Loucy (cell line): Measurements from ENCODE around the gene CCDC28A.

Experiments
- H2AFZ ChIP-seq: fragments of 200-600 bp; sonication (generic); 2 replicates; pipeline ENCODE4 v1.6.0; 2016; ENCODE audit warnings: antibody characterized with exemption, mild to moderate bottlenecking, low read length, moderate library complexity
- H3F3A ChIP-seq: fragments of 200-600 bp; 2 replicates; pipeline ENCODE4 v1.6.0; 2016; ENCODE audit warnings: antibody characterized with exemption, low read depth, mild to moderate bottlenecking
- H3K27me3 ChIP-seq: fragments of 200-600 bp; sonication (generic); 2 replicates; pipeline ENCODE4 v1.6.1; 2014; ENCODE audit warnings: low read length, mild to moderate bottlenecking; ENCODE audit not compliant: insufficient read depth, poor library complexity, severe bottlenecking
- H3K36me3 ChIP-seq: fragments of 200-600 bp; sonication (generic); 2 replicates; pipeline ENCODE4 v1.6.1; 2016; ENCODE audit warnings: low read length; ENCODE audit not compliant: insufficient read depth
- H3K4me1 ChIP-seq: fragments of 200-600 bp; sonication (generic); 2 replicates; pipeline ENCODE4 v1.5.1; 2014; ENCODE audit warnings: low read length, mild to moderate bottlenecking; ENCODE audit not compliant: insufficient read depth, poor library complexity, severe bottlenecking
- H3K4me2 ChIP-seq: fragments of 200-600 bp; sonication (generic); 2 replicates; pipeline ENCODE4 v1.6.0; 2014; ENCODE audit warnings: antibody characterized with exemption, low read length, low read depth, mild to moderate bottlenecking; ENCODE audit not compliant: poor library complexity, severe bottlenecking
- H3K4me3 ChIP-seq: fragments of 200-600 bp; sonication (generic); 2 replicates; pipeline ENCODE4 v1.5.1; 2014; ENCODE audit warnings: low read length, mild to moderate bottlenecking, mixed read lengths; ENCODE audit not compliant: poor library complexity, severe bottlenecking
- H3K79me2 ChIP-seq: fragments of 200-600 bp; sonication (generic); 2 replicates; pipeline ENCODE4 v1.6.1; 2014; ENCODE audit warnings: low read length; ENCODE audit not compliant: insufficient read depth
- H3K9ac ChIP-seq: fragments of 200-600 bp; sonication (generic); 2 replicates; pipeline ENCODE4 v1.6.0; 2014; ENCODE audit warnings: mild to moderate bottlenecking, low read depth, low read length, moderate library complexity; ENCODE audit not compliant: poor library complexity, severe bottlenecking
- H3K9me2 ChIP-seq: fragments of 200-600 bp; sonication (generic); replicated peaks from 2 replicates; pipeline ENCODE4 v1.6.1; 2016; ENCODE audit warnings: low read depth, low read length, mixed read lengths
- H3K9me3 ChIP-seq: fragments of 200-600 bp; sonication (generic); 2 replicates; pipeline ENCODE4 v1.6.1; 2014; ENCODE audit warnings: mild to moderate bottlenecking, antibody characterized with exemption, low read length, low read depth; ENCODE audit not compliant: insufficient read depth
- H4K20me1 ChIP-seq: fragments of 200-600 bp; sonication (generic); 2 replicates; pipeline ENCODE4 v1.6.0; 2014; ENCODE audit warnings: antibody characterized with exemption, low read length, mild to moderate bottlenecking; ENCODE audit not compliant: insufficient read depth, poor library complexity, severe bottlenecking
- CTCF ChIP-seq: fragments of 200-600 bp; sonication (generic); conservative IDR thresholded peaks from 2 replicates; pipeline ENCODE4 v1.5.1; 2014; ENCODE audit warnings: mild to moderate bottlenecking, antibody characterized with exemption, low read length
- EZH2phosphoT487 ChIP-seq: fragments of 200-600 bp; IDR thresholded peaks from 2 replicates; pipeline ENCODE4 v1.6.1; 2018; ENCODE audit warnings: antibody characterized with exemption, mild to moderate bottlenecking, moderate library complexity, borderline replicate concordance

CCDC28A gene

GRCh38 chr6:138803331-138803730, 29.8 kb downstream of the CCDC28A start:
- no peaks in the 10 kb centered on the region for H3K9me3 ChIP-seq
- no peaks in the 10 kb centered on the region for H3K36me3 ChIP-seq
- no peak overlapping the region for H3K9ac ChIP-seq
- no peak overlapping the region for H2AFZ ChIP-seq
- no peaks in the 10 kb centered on the region for H3K27me3 ChIP-seq
- no peak overlapping the region for H3K4me2 ChIP-seq
- no peaks in the 10 kb centered on the region for H3K4me1 ChIP-seq
- H3K79me2 ChIP-seq = no peaks in the 10 kb centered on the region
- H3K4me3 ChIP-seq = no peak overlapping the region
- H3K9me2 ChIP-seq = no peaks in the 10 kb centered on the region
- TF ChIP-seq EZH2phosphoT487 = no peak
- TF ChIP-seq CTCF = no peak
- no peaks in the 10 kb centered on the region for H3F3A ChIP-seq
- no peaks in the 10 kb centered on the region for H4K20me1 ChIP-seq

- TF ChIP-seq CTCF = no peak
- TF ChIP-seq EZH2phosphoT487 = no peak
- no peaks in the 10 kb centered on the region for H3F3A ChIP-seq
- H3K79me2 ChIP-seq = no peaks in the 10 kb centered on the region
- no peaks in the 10 kb centered on the region for H3K36me3 ChIP-seq
- H3K9me2 ChIP-seq = no peaks in the 10 kb centered on the region
- H4K20me1 ChIP-seq = no peaks in the 10 kb centered on the region
- no peak overlapping the region for H3K4me3 ChIP-seq
- no peak overlapping the region for H3K4me2 ChIP-seq
- H3K9ac ChIP-seq = no peak overlapping the region
- no peaks in the 10 kb centered on the region for H3K9me3 ChIP-seq
- H3K27me3 ChIP-seq = no peaks in the 10 kb centered on the region
- no peak overlapping the region for H2AFZ ChIP-seq
- H3K4me1 ChIP-seq = no peaks in the 10 kb centered on the region
Measured at GRCh38 chr6:138803861-138804260, 30.3 kb downstream of the CCDC28A start.

- no peak for TF ChIP-seq EZH2phosphoT487
- TF ChIP-seq CTCF = no peak
- Histone ChIP-seq H3K4me2 (no peak overlapping the region), H3K9me2 (no peaks in the 10 kb centered on the region), H3K9ac (no peak overlapping the region), H2AFZ (no peak overlapping the region), H3K9me3 (no peaks in the 10 kb centered on the region), H3K36me3 (no peaks in the 10 kb centered on the region), H3K4me3 (no peak overlapping the region), H4K20me1 (no peaks in the 10 kb centered on the region), H3K79me2 (no peaks in the 10 kb centered on the region), H3F3A (no peaks in the 10 kb centered on the region), H3K27me3 (no peaks in the 10 kb centered on the region), H3K4me1 (no peaks in the 10 kb centered on the region)
Measured at GRCh38 chr6:138805016-138805765, 31.6 kb downstream of the CCDC28A start.
